ENCODE data around the gene MAP3K5.
A peak's percentile ranks its signal among the peaks of the same experiment; 100 is the strongest.

Gene MAP3K5

DNA sequence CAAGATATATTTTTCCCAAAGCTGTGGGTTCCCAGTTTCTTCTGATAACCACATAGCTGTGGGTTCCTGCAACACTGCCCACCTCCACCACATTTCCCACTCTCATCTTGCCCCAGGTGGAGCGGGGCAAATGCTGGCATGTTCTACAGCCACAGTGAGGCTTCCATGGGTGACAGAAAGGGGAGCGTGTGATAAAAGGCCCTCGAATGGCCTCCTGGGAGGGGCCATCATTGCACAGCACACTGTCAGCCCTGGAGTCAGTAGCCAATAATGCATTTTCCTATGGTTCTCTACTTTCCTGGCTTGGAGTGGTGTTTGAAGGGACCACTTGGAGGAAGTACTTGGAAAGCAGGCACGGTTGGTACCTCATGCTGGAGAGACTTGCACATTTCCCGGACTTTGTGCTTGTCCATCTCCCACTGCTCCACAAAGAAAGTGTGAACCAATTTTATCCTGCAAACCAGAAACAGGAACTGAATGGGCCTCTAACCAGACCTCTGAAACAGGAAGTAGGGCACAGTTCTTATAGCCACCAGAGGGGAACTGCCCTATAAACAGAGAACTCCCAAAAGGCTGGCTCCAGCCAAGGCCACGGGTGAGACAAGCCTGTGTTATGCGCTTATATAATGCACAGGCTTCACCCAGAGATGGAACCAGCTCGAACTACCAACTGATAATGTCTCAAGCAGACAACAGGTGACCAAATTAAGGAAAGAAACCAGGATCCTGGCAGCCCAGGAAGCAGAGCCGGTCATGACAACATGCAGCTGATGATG, 8.6 kb downstream of the MAP3K5 start:
- Mint-ChIP-seq H3K4me3 (peak overlapping the region; percentile 75), H3K27me3 (no peaks in the 10 kb centered on the region), H3K36me3 (ENCODE audit: low read depth) (no peaks in the 10 kb centered on the region), H3K27ac (peak overlapping the region; percentile 77), H3K9me3 (no peaks in the 10 kb centered on the region), H3K4me1 (ENCODE audit: low read depth) (peaks cover 66% of the 10 kb centered on the region)

DNA sequence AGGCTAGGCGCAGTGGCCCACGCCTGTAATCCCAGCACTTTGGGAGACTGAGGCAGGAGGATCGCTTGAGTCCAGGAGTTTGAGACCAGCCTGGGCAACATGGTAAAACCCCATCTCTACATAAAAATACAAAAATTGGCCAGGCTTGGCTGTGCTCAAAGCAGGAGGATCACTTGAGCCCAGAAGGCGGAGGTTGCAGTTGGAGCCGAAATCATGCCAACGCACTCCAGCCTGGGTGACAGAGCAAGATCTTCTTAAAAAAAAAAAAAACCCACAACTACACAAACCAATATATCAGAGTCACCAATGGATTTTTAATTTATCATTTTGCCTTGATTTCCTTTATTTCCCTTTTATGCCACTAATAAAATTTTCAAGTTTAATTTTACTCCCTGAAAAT, 9.3 kb downstream of the MAP3K5 start:
- Mint-ChIP-seq H3K27me3 (no peaks in the 10 kb centered on the region), H3K4me1 (ENCODE audit: low read depth) (peaks cover 60% of the 10 kb centered on the region), H3K36me3 (ENCODE audit: low read depth) (no peaks in the 10 kb centered on the region), H3K4me3 (no peak overlapping the region), H3K9me3 (no peaks in the 10 kb centered on the region), H3K27ac (no peak overlapping the region)

DNA sequence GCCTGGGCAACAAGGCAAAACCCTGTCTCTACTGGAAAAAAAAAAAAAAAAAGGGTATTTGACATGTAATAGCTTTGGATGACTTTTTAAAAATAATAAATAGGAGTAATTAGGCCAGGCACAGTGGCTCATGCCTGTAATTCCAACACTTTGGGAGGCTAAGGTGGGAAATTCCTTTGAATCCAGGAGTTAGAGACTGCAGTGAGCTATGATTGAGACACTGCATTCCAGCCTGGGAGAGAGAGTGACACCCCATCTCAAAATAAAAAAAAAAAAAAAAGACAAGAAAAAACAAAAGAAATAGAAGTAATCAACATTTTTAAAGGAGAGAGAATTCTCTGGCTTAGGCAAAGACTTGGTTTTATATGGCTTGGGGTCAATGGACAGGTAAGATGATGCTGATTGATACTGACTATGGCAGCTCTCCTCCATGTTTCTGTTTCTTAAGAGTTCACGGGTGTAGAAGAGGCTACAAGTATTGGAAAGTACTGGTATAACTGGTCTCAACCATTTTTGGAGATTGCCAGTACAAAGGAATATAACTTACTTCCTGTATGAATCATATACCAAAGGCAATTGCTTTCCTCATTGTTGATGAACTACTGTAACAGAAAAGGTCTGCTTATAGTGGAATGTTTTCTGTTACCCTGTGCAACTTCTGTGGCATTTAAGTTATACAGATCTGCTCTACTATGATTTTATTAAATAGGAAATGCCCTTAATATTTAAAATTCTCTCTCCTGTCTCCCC, 10.1 kb downstream of the MAP3K5 start:
- no peaks in the 10 kb centered on the region for H3K9me3 Mint-ChIP-seq
- no peak overlapping the region for H3K27ac Mint-ChIP-seq
- H3K4me1 Mint-ChIP-seq (ENCODE audit: low read depth): peaks cover 51% of the 10 kb centered on the region
- no peaks in the 10 kb centered on the region for H3K36me3 Mint-ChIP-seq (ENCODE audit: low read depth)
- H3K4me3 Mint-ChIP-seq: no peak overlapping the region
- H3K27me3 Mint-ChIP-seq: no peaks in the 10 kb centered on the region

DNA sequence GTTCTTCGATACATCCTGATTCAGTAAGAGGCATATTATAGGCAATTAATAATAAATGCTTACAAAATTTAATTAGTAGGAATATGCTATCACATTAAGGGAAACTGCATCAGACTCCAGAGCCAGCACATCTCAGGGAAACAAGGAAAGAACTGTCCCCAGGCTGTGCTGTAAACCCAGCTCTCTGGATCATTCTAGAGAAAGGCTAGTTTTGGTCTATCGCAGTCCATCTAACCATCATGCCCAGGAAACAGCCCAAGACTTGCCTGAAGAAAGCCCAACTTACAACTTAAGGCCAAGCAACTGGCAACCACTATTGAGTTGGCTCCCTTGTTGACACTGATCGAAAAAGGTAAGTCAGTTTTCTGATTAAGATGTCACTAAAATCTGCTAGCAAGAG, 11.3 kb downstream of the MAP3K5 start:
- Mint-ChIP-seq H3K4me3 (no peak overlapping the region), H3K9me3 (no peaks in the 10 kb centered on the region), H3K36me3 (ENCODE audit: low read depth) (no peaks in the 10 kb centered on the region), H3K27me3 (no peaks in the 10 kb centered on the region), H3K4me1 (ENCODE audit: low read depth) (peaks cover 43% of the 10 kb centered on the region), H3K27ac (no peak overlapping the region)

DNA sequence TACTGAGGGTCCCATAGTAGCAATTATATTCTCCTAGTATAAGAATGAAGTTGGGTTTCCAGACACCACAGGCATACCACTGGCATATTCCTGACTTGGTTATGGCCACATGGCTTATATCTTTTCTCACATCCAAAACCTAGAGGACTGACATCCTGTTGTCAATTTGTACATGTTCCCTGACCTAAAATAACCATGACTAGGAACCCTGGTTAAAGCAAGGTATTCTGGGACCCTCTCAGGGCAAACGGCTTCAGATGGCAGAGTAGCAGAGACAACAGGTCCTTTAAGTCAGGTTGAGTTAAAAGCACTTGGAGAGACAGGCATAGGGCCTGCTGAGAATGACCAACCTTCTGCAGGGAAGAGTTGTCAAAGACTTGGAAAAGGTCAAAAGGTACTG, 12.6 kb downstream of the MAP3K5 start:
- Mint-ChIP-seq H3K4me1 (ENCODE audit: low read depth) (peaks cover 40% of the 10 kb centered on the region), H3K9me3 (no peaks in the 10 kb centered on the region), H3K36me3 (ENCODE audit: low read depth) (no peaks in the 10 kb centered on the region), H3K4me3 (no peak overlapping the region), H3K27ac (no peak overlapping the region), H3K27me3 (no peaks in the 10 kb centered on the region)

DNA sequence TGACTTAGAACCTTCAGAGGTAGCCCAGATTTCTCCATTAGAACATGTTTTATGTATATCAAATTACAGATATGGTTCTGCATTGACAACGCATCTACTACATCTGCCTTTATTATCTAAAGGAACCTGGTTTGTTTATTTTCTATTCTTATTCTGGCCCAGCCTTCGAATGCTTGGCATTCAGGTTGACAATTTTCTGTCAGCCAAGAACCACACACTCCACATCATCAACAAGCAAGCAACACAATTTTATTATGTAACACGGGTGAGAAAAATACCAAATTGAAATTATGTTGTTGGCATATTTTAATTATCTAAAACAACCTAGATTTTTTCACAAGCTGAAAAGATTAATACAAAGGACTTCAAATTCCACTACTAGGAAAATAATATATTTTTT, 14.6 kb downstream of the MAP3K5 start:
- Mint-ChIP-seq H3K27ac (no peak overlapping the region), H3K27me3 (no peaks in the 10 kb centered on the region), H3K36me3 (ENCODE audit: low read depth) (no peaks in the 10 kb centered on the region), H3K9me3 (no peaks in the 10 kb centered on the region), H3K4me3 (no peak overlapping the region), H3K4me1 (ENCODE audit: low read depth) (peaks cover 40% of the 10 kb centered on the region)

DNA sequence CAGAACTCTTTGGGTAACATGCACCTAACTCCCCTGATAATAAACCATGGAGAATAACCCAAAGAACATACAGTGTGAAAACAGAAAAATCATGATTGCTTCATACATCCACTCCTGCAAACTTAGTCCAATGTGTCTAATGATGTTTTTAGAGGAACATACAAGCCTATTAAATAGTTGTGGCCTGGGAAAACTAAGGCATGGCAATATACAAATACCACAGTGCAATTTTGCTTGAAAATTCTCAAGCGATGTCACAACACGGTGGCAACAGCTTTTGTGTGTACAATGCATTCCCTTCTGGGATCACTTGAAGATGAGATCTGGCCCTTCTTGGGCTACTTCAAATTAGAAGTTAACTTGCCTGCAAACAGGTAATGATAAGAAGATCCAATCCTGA, 16.7 kb downstream of the MAP3K5 start:
- Mint-ChIP-seq H3K27ac (no peak overlapping the region), H3K27me3 (no peaks in the 10 kb centered on the region), H3K4me1 (ENCODE audit: low read depth) (peaks cover 50% of the 10 kb centered on the region), H3K4me3 (no peak overlapping the region), H3K9me3 (no peaks in the 10 kb centered on the region), H3K36me3 (ENCODE audit: low read depth) (no peaks in the 10 kb centered on the region)

DNA sequence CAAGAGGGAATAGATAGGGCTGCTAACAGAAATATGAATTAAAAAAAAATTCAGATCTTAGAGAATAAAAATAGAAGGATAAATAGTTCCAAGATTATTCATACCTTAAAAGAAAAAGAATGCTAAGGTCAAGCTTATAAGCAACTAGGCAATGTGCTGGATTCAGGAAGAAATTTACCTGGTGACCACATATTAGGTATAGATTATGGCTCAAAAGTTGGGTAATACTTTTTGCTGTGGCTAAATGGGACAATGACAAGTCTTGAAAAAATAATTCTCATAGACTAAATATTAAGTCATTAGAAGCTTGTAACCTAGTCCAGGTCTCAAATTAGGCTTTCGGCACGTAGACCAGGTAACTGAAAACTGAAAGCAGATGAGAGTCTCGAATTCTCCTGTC, 17.2 kb downstream of the MAP3K5 start:
- no peaks in the 10 kb centered on the region for H3K36me3 Mint-ChIP-seq (ENCODE audit: low read depth)
- no peak overlapping the region for H3K27ac Mint-ChIP-seq
- H3K27me3 Mint-ChIP-seq: no peaks in the 10 kb centered on the region
- no peak overlapping the region for H3K4me3 Mint-ChIP-seq
- peaks cover 53% of the 10 kb centered on the region for H3K4me1 Mint-ChIP-seq (ENCODE audit: low read depth)
- no peaks in the 10 kb centered on the region for H3K9me3 Mint-ChIP-seq

DNA sequence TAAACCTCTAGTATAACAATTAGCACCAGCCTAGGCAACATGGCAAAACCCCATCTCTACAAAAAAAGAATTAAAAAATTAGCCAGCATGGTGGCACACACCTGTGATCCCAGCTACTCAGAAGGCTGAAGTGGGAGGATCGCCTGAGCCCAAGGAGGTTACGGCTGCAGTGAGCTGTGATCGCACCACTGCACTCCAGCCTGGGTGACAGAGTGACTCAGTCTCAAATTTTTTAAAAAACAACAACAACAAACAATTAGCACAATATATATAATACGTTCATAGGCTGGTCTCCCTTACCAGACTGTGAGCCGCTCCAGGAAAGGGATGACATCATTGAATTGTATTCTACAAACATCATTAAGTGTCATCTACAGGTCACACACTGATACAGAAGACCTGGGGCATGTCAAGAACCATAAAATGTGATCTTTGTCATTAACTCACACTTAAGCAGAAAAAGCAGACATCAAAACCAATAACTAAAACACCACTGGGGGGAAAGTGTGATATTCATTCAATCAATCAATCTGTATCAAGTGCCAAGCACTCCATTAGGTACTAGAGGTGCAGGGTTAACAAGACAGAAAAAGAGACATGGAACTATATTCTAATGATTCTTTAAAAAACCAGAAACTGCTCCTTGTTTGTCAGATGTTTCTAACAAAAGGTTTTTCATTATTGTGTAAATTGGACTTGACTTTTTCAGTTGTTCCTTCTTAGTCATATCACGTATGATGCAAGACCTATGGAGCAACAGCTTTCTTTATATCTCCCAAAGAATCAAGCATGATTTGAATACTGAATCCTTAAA, 17.8 kb downstream of the MAP3K5 start:
- no peak overlapping the region for H3K4me3 Mint-ChIP-seq
- no peaks in the 10 kb centered on the region for H3K27me3 Mint-ChIP-seq
- no peaks in the 10 kb centered on the region for H3K9me3 Mint-ChIP-seq
- peaks cover 50% of the 10 kb centered on the region for H3K4me1 Mint-ChIP-seq (ENCODE audit: low read depth)
- H3K27ac Mint-ChIP-seq: peak overlapping the region; percentile 61
- no peaks in the 10 kb centered on the region for H3K36me3 Mint-ChIP-seq (ENCODE audit: low read depth)

DNA sequence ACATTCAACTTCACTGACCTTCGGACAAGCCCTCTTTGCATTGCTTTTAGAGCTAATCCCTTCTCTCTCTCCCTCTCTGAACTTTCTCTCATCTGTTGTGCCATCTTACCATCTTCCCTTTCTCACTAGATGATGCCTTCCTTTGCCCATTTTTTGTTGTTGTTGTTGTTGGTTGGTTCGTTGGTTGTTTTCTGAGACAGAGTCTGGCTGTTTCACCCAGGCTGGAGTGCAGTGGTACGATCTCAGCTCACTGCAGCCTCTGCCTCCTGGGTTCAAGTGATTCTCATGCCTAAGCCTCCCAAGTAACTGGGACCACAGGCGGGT, 18.8 kb downstream of the MAP3K5 start:
- H3K4me3 Mint-ChIP-seq: no peak overlapping the region
- no peaks in the 10 kb centered on the region for H3K36me3 Mint-ChIP-seq (ENCODE audit: low read depth)
- no peaks in the 10 kb centered on the region for H3K27me3 Mint-ChIP-seq
- H3K9me3 Mint-ChIP-seq: no peaks in the 10 kb centered on the region
- H3K4me1 Mint-ChIP-seq (ENCODE audit: low read depth): peaks cover 55% of the 10 kb centered on the region
- no peak overlapping the region for H3K27ac Mint-ChIP-seq

DNA sequence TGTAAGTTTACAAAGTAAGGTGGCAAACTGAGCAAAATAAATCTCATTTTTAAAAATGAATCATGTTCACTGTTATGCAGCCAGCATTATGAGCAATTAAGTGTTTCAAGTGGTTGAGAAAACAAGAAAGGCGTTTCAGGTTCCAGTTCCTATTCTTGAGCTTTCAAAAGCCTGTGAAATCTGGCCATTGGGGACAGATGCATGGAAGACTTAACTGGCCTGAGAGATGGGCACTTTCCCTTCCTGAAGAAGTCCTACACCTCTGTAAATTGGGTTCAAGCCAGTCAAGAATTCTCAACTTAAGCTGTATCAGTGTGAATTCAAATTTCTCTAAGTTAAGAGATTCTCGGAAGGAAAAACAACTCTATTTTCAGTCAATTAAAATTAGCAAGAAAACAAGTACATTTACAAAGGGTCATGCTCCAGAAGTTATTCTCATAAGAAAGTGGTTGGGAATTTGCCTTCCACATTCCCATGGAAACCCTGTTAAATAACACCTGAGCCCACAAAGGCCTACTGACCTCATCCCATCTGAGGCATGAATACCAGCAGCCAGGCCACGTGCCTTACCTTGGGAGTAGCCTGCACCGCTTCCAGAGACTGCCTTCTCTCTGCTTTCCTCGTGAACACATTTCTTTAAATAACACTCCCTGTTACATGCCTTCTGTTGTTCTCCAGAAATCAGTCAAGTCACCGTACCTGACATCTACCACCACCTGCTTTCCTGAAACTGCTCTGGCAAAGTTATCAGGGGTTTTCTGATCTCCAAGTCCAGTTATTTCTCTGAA, 19.4 kb downstream of the MAP3K5 start:
- Mint-ChIP-seq H3K27me3 (no peaks in the 10 kb centered on the region), H3K9me3 (no peaks in the 10 kb centered on the region), H3K27ac (no peak overlapping the region), H3K4me3 (no peak overlapping the region), H3K4me1 (ENCODE audit: low read depth) (peaks cover 59% of the 10 kb centered on the region), H3K36me3 (ENCODE audit: low read depth) (no peaks in the 10 kb centered on the region)

DNA sequence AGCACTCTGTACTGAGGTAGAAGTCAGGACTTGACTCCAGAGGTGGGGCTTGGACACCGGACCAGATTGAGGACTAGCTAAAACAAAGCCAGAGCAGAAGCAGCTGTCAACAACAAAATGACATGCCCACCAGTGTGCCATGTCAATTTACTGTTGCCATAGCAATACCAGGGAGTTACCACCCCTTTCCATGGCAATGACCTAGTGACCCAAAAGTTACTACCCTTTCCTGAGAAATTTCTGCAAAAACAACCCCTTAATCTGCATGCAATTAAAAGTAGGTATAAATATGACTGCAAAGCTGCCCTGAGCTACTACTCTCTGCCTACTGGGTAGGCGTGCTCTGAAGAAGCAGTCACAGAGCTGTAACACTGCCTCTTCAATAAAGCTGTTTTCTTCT, 21.0 kb downstream of the MAP3K5 start:
- H3K9me3 Mint-ChIP-seq: no peaks in the 10 kb centered on the region
- H3K36me3 Mint-ChIP-seq (ENCODE audit: low read depth): no peaks in the 10 kb centered on the region
- no peaks in the 10 kb centered on the region for H3K27me3 Mint-ChIP-seq
- no peak overlapping the region for H3K27ac Mint-ChIP-seq
- H3K4me1 Mint-ChIP-seq (ENCODE audit: low read depth): peaks cover 73% of the 10 kb centered on the region
- H3K4me3 Mint-ChIP-seq: no peak overlapping the region

DNA sequence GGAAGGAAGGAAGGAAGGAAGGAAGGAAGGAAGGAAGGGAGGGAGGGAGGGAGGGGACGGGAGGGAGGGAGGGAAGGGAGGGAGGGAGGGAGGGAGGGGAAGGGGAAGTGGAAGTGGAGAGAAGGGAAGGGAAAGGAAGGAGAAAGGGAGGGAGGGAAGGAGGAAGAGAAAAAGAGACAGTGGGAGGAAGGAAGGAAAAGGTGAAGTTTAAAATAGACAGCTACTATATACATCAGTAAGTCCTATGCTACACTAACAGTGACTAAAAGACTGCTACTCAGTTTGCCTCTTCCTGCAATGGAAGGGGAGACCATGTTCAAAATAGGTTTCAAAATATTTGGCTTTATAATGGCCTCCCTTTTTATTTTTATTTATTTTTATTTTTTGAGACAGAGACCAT, 22.5 kb downstream of the MAP3K5 start:
- no peak overlapping the region for H3K27ac Mint-ChIP-seq
- H3K4me3 Mint-ChIP-seq: no peak overlapping the region
- H3K27me3 Mint-ChIP-seq: no peaks in the 10 kb centered on the region
- H3K4me1 Mint-ChIP-seq (ENCODE audit: low read depth): peaks cover 78% of the 10 kb centered on the region
- no peaks in the 10 kb centered on the region for H3K9me3 Mint-ChIP-seq
- no peaks in the 10 kb centered on the region for H3K36me3 Mint-ChIP-seq (ENCODE audit: low read depth)

DNA sequence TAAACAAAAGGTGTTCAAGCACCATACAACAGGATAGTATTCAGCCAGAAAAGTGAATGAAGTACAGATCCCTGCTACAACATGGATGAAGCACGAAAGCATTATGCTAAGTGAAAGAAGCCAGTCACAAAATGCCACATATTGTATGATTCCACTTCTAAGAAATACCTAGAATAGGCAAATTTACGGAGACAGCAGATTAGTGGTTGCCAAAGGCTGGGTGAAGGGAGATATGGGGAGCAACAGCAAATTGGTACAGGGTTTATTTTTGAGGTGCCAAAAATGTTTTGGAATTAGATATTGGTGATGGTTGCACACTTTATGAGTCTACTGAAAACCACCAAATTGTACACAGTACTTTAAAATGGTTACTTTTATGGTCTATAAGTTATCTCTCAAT, 23.2 kb downstream of the MAP3K5 start:
- Mint-ChIP-seq H3K4me3 (no peak overlapping the region), H3K9me3 (no peaks in the 10 kb centered on the region), H3K4me1 (ENCODE audit: low read depth) (peaks cover 78% of the 10 kb centered on the region), H3K36me3 (ENCODE audit: low read depth) (no peaks in the 10 kb centered on the region), H3K27me3 (no peaks in the 10 kb centered on the region), H3K27ac (no peak overlapping the region)

Measured in stimulated activated naive CD8-positive, alpha-beta T cell treated with anti-CD3 and anti-CD28 coated beads, Interleukin-15, Interleukin-2, amounts not matched to agents 100 ng/mL and 50 ng/mL, for 24 hours (primary cell).